B cell (primary cell): ENCODE data around the gene SYMPK. TPM values are rescaled to one million over a fixed set of nuclear protein-coding genes. Genes with fewer than 3 reads are reported as not detected.

Experiments
- ATAC-seq: fragments of 200-7000 bp; cut with Tn5 transposase; one replicate; pipeline ENCODE4 v1.10.0; 2021; ENCODE audit warnings: low read depth, mild to moderate bottlenecking, moderate number of reproducible peaks, moderate library complexity
- CTCF ChIA-PET: fragments of 350-600 bp; sonication (Branson Sonifier 250); formaldehyde crosslinking; loops from one replicate; lab custom pipeline; 2021; ENCODE audit warnings: antibody characterized with exemption, inconsistent platforms; lab: Charles Lee
- POLR2A ChIA-PET: fragments of 350-600 bp; sonication (Branson Sonifier 250); formaldehyde crosslinking; loops from one replicate; lab custom pipeline; 2021; ENCODE audit warnings: antibody characterized with exemption; lab: Charles Lee
- DNase-seq: peaks from one replicate; pipeline ENCODE4 v3.0.0; 2013
- H2AFZ ChIP-seq: 2 replicates; pipeline ENCODE4 v1.6.1; 2012; ENCODE audit warnings: mild to moderate bottlenecking, low read depth, low read length; ENCODE audit not compliant: insufficient read depth, poor library complexity, severe bottlenecking
- H3K27ac ChIP-seq, 2 donors: 1 replicate in 1 of 2; 2 replicates in 1 of 2; pipeline ENCODE4 v1.5.1; 2012 to 2013; ENCODE audit warnings: low read length in 2 of 2, mild to moderate bottlenecking in 2 of 2, moderate library complexity in 1 of 2
- H3K27me3 ChIP-seq, 4 experiments: fragments of 200-600 bp in 1 of 4; sonication (generic) in 1 of 4; replicated peaks in 1 of 4; 1 replicate in 2 of 4; 2 replicates in 2 of 4; pipeline versions ENCODE4 v1.6.1 to v1.7.0; 2013 to 2016; ENCODE audit warnings: low read length in 3 of 4, mild to moderate bottlenecking in 2 of 4, mixed read lengths in 1 of 4, moderate library complexity in 1 of 4; ENCODE audit not compliant: insufficient read depth in 4 of 4, control insufficient read depth in 3 of 4; ENCODE audit errors: control extremely low read depth in 1 of 4
- H3K36me3 ChIP-seq, 2 experiments: replicated peaks in 1 of 2; 1 replicate in 1 of 2; 2 replicates in 1 of 2; pipeline versions ENCODE4 v1.6.1 to v1.7.1; 2013; ENCODE audit warnings: low read length in 1 of 2; ENCODE audit not compliant: insufficient read depth in 2 of 2, control insufficient read depth in 1 of 2; ENCODE audit errors: control extremely low read depth in 1 of 2, extremely low read depth in 1 of 2
- H3K4me1 ChIP-seq, 2 donors: fragments of 200-600 bp in 1 of 2; sonication (generic) in 1 of 2; 1 replicate in 1 of 2; 2 replicates in 1 of 2; pipeline versions ENCODE4 v1.5.1 to v1.6.1; 2013 to 2017; ENCODE audit warnings: low read length in 2 of 2; ENCODE audit not compliant: control insufficient read depth in 2 of 2, insufficient read depth in 2 of 2
- H3K4me2 ChIP-seq: replicated peaks from 2 replicates; pipeline ENCODE3; 2012; ENCODE audit warnings: mild to moderate bottlenecking, low read depth, low read length; ENCODE audit not compliant: poor library complexity, severe bottlenecking
- H3K4me3 ChIP-seq, 5 experiments: fragments of 200-600 bp in 1 of 5; sonication (generic) in 1 of 5; 1 replicate in 3 of 5; 2 replicates in 2 of 5; pipeline versions ENCODE4 v1.5.1 to v1.7.0; 2011 to 2016; ENCODE audit warnings: low read length in 4 of 5, mild to moderate bottlenecking in 4 of 5, low read depth in 2 of 5, control low read depth in 1 of 5, moderate library complexity in 1 of 5; ENCODE audit not compliant: insufficient read depth in 1 of 5; ENCODE audit errors: control extremely low read depth in 1 of 5, extremely low read depth in 1 of 5
- H3K79me2 ChIP-seq: fragments of 200-600 bp; sonication (generic); one replicate; pipeline ENCODE4 v1.6.0; 2016; ENCODE audit warnings: low read length; ENCODE audit not compliant: control insufficient read depth, insufficient read depth
- H3K9ac ChIP-seq: fragments of 200-600 bp; sonication (generic); 2 replicates; pipeline ENCODE4 v1.6.1; 2017; ENCODE audit warnings: mild to moderate bottlenecking, low read length, moderate library complexity
- H3K9me3 ChIP-seq, 3 donors: one replicate each; pipeline versions ENCODE4 v1.6.1 to v1.7.1; 2013; ENCODE audit warnings: low read length in 2 of 3; ENCODE audit not compliant: control insufficient read depth in 2 of 3, insufficient read depth in 1 of 3; ENCODE audit errors: control extremely low read depth in 1 of 3
- H4K20me1 ChIP-seq: 2 replicates; pipeline ENCODE4 v1.6.0; 2012; ENCODE audit warnings: mild to moderate bottlenecking, low read length; ENCODE audit not compliant: insufficient read depth, control insufficient read depth, poor library complexity, severe bottlenecking
- H3K27ac Mint-ChIP-seq: one replicate; pipeline ENCODE4 v1.8.0; 2021; ENCODE audit warnings: mixed read lengths
- H3K27me3 Mint-ChIP-seq: one replicate; pipeline ENCODE4 v1.8.0; 2021; ENCODE audit warnings: mixed read lengths
- H3K4me1 Mint-ChIP-seq: one replicate; pipeline ENCODE4 v1.8.0; 2021; ENCODE audit warnings: mixed read lengths
- H3K4me3 Mint-ChIP-seq: one replicate; pipeline ENCODE4 v1.8.0; 2021; ENCODE audit warnings: mixed read lengths
- H3K9me3 Mint-ChIP-seq: one replicate; pipeline ENCODE4 v1.8.0; 2022; ENCODE audit warnings: mixed read lengths; ENCODE audit not compliant: insufficient read depth
- CTCF ChIP-seq: fragments of 200-600 bp; IDR thresholded peaks from one replicate; pipeline ENCODE4 v1.8.0; 2022; ENCODE audit warnings: antibody characterized with exemption, mild to moderate bottlenecking
- EZH2 ChIP-seq: IDR thresholded peaks from 2 replicates; pipeline ENCODE4 v1.6.1; 2012; ENCODE audit warnings: borderline replicate concordance, low read depth, mild to moderate bottlenecking, moderate library complexity, low read length; ENCODE audit not compliant: insufficient read depth, poor library complexity, severe bottlenecking
- WGBS: methylation state at CpG from one replicate; pipeline ENCODE4 v1.1.5; 2013; ENCODE audit warnings: missing lambda C conversion rate; ENCODE audit not compliant: insufficient coverage; 5-methylcytosine and 5-hydroxymethylcytosine counted together
- intact Hi-C: fragments of 100-400 bp; cut with micrococcal nuclease; formaldehyde crosslinking; loops from one replicate; pipeline ENCODE4 v1.10.0; 2022
- polyA plus RNA-seq: library from polyadenylated mRNA; depleted of rRNA; stranded (reverse); fragments of >200 nt; gene quantifications from 2 replicates; pipeline ENCODE4 v1.2.3, GENCODE V29; 2012
- total RNA-seq, 2 donors: library from RNA; stranded (reverse); fragments of 120-200 nt in 1 of 2; gene quantifications; 1 replicate in 1 of 2; 2 replicates in 1 of 2; pipeline versions ENCODE4 v1.2.3 to v1.2.4, GENCODE V29; 2013 to 2022

Gene SYMPK
- total and polyA plus RNA-seq, 2 donors (not counting 1 experiment from before 2014, with no cell fraction given) = 119 to 138 TPM

- H4K20me1 ChIP-seq = no peaks in the 10 kb centered on the region
- no peak for ATAC-seq
- no peak overlapping the region for H3K27ac ChIP-seq
- Mint-ChIP-seq H3K4me3 (peak overlapping the region; percentile 42), H3K27me3 (peaks cover 10% of the 10 kb centered on the region), H3K4me1 (peaks cover 32% of the 10 kb centered on the region), H3K9me3 (no peaks in the 10 kb centered on the region), H3K27ac (no peak overlapping the region)
- no peak overlapping the region for H2AFZ ChIP-seq
- peaks cover 0 to 4% (median 0%) of the 10 kb centered on the region in 3 donors for H3K9me3 ChIP-seq
- H3K4me3 ChIP-seq = no peak overlapping the region
- ChIA-PET CTCF (interaction anchor here (1.0 to 3.0 kb wide), 3 partner anchors 17 to 66 kb away, joined by 3 to 15 read pairs (median 11); partner anchors contain the start of gene MYPOP), POLR2A (no interaction called here)
- intact Hi-C loops = no loop called here
- peaks cover 0 to 14% (median 6%) of the 10 kb centered on the region in 4 experiments for H3K27me3 ChIP-seq
- no peak overlapping the region for H3K9ac ChIP-seq
- peaks cover 27 to 33% of the 10 kb centered on the region in 2 donors for H3K4me1 ChIP-seq
- H3K79me2 ChIP-seq = peaks cover 19% of the 10 kb centered on the region
- H3K4me2 ChIP-seq = no peak overlapping the region
- TF ChIP-seq CTCF = no peak
- TF ChIP-seq EZH2 = no peak
- peaks cover 0 to 4% of the 10 kb centered on the region in 2 experiments for H3K36me3 ChIP-seq
- 88% methylated on average over 5 of the region's 9 CpGs for WGBS
- no peak for DNase-seq
Observed at GRCh38 chr19:45865269-45865948, 2.5 kb upstream of the SYMPK start.

GRCh38 chr19:45864629-45865082 lies 1.7 kb upstream of the SYMPK start:
- peak overlapping the region; percentile 86 for H2AFZ ChIP-seq
- no peak overlapping the region for H3K27ac ChIP-seq
- H3K36me3 ChIP-seq = peaks cover 0 to 8% of the 10 kb centered on the region in 2 experiments
- H3K4me1 ChIP-seq = peaks cover 27 to 33% of the 10 kb centered on the region in 2 donors
- peaks cover 26% of the 10 kb centered on the region for H3K79me2 ChIP-seq
- Mint-ChIP-seq H3K9me3 (no peaks in the 10 kb centered on the region), H3K4me1 (peaks cover 32% of the 10 kb centered on the region), H3K27ac (peak overlapping the region; percentile 37), H3K4me3 (peak overlapping the region; percentile 73), H3K27me3 (peaks cover 10% of the 10 kb centered on the region)
- peak overlapping the region; percentile 95 for H3K4me2 ChIP-seq
- H3K4me3 ChIP-seq = peak overlapping the region in 1 of 5 experiments; percentile 76
- 47% methylated on average over 12 of the region's 12 CpGs for WGBS
- peaks cover 0 to 4% (median 0%) of the 10 kb centered on the region in 3 donors for H3K9me3 ChIP-seq
- no peak for DNase-seq
- no peaks in the 10 kb centered on the region for H4K20me1 ChIP-seq
- H3K9ac ChIP-seq = no peak overlapping the region
- ChIA-PET CTCF (interaction anchor here (1.0 to 3.0 kb wide), 4 partner anchors 17 to 66 kb away, joined by 3 to 24 read pairs (median 13); partner anchors contain the start of genes IRF2BP1 and MYPOP), POLR2A (interaction anchor here (0.6 to 2.0 kb wide), 3 partner anchors 38 to 738 kb away, joined by 3 to 9 read pairs (median 4); partner anchors contain the start of gene MYPOP)
- peaks cover 0 to 14% (median 6%) of the 10 kb centered on the region in 4 experiments for H3K27me3 ChIP-seq
- ATAC-seq = no peak
- TF ChIP-seq CTCF (no peak), EZH2 (no peak)
- intact Hi-C loops = no loop called here
